ENCODE data around the gene GSTM2.

The GSTM2 gene

GRCh38 chr1:109667452-109668122 is at the start of gene GSTM2:
TSS of gene GSTM2 (plus strand) at chr1:109668057. CDS start at chr1:109668116, 59 bp downstream.
- DNase-seq: no peak

- DNase-seq: no peak
Observed at GRCh38 chr1:109618661-109619575, 48.9 kb upstream of the GSTM2 start.

GRCh38 chr1:109619576-109620400 is 48.1 kb upstream of the GSTM2 start, which contains the start of the genes AMPD2 and GNAT2:
TSS of gene AMPD2 (plus strand) at chr1:109619837. CDS start at chr1:109621176, 1,339 bp downstream.
TSS of gene GNAT2 (minus strand) at chr1:109619616. CDS start at chr1:109612870, 6,746 bp downstream.
- no peak for DNase-seq

DNA sequence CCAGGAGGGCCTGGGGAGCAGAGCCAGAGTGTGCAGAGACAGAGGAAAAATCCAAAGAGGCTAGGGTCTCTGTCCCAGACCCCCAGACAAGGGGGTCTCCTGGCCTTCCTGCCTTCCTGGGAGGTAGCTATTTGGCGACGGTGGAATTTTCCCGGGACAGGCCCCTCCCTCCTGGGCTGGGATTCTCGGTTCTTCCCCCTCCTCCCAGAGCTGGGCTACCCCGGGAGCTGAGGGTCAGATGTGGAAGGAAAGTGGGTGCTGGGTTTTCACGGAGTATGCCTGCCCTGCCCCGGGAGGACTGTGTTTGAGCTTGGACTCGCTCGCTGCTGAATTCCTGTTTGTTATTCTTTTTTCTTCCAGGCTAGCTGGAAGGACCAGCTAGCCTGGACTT is 47.5 kb upstream of the GSTM2 start:
- no peak for DNase-seq

- DNase-seq: peak; percentile 11 to 66
Observed at GRCh38 chr1:109620841-109621286, 47.0 kb upstream of the GSTM2 start.

GRCh38 chr1:109621379-109622136 is 46.3 kb upstream of the GSTM2 start:
- no peak for DNase-seq

- no peak for DNase-seq
Observed at GRCh38 chr1:109622137-109622892, 45.5 kb upstream of the GSTM2 start.

DNA sequence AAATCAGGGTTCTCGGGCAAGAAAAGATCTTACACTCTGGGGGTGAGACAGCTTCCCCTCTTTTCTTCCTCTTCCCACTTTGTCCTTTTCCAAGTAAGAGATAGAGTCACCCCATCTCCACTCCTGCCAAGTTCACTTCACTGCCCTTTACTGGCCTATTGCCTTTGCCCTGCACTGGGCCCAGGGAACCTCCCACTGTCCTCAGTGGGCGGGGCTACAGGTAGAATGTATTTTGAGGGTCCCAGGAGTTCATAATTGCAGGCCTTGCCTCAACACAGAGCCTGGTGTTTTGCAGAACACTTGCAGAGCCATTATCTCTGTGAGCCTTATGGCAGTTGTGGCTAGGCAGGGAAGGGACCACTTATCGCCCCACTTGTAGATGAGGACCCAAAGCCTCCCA is 45.0 kb upstream of the GSTM2 start:
- DNase-seq: no peak

DNA sequence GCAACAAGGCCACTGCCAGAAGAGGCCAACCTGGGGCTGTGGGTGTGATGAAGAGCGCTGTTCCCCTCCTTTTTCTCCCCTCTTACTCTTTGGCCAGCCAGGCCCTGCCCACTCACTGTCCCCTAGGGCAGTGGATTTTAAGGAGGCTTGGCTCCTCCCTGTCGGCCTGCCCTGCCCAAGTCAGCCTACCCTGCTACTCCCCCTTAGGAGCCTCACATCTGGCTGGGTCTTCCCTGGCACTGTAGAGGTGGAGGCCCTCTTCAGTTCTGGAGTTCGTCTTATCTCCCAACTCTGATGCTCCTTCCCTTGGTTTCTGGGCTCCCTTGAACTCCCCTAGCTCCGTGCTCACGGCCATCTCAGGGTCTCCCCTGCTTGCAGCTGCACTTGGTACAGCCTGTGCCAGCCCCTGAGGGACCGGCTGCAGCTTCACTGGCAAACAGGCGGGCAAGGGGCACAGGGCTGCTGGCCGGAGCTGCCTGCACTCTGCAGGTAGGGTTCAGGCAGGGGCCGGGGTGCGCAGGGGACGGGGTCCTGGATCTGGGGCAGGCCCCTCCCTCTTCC is 44.2 kb upstream of the GSTM2 start:
- DNase-seq: no peak

DNA sequence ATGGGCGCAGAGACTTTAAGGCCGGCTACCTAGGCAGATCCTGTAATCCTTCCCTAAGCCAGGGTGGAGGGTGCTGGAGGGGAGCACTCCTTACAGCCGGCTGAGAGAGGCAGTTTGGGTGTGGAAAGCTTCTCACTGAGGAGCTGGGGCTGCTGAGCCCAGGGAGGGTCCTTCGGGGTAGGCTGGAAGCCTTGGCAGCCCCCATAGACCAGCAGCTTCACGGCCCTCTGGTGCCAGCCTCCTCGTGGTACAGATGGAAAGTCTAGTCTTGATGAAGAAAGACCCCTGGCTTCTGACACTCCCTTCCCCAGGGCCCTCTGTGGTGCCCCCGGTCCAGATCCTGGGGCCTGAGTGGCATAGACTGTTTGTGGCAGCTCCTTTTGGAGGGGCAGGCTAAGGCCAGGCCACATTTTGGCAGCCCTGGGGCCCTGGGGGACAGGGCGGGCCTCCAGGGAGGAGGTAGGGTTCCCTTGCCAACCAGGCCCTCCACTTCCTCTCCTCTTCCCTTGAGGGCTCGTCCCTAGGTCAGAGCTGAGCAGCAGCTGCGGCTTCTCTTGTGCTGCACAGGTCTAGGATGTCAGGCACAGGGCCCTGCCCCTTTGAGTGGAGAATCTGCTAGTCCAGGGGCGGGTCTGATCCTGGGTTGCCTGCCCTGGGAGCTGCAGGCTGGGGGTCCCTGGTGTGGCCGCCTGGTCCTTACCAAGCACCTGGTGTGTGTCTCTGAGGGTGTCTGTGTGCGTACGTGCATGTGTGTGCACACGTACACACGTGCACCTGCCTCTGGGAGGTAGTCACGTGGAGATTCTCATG is 43.5 kb upstream of the GSTM2 start:
- DNase-seq: no peak

GRCh38 chr1:109625176-109625575 is 42.7 kb upstream of the GSTM2 start:
- no peak for DNase-seq

GRCh38 chr1:109625601-109626560 is 42.0 kb upstream of the GSTM2 start:
- DNase-seq: no peak

DNA sequence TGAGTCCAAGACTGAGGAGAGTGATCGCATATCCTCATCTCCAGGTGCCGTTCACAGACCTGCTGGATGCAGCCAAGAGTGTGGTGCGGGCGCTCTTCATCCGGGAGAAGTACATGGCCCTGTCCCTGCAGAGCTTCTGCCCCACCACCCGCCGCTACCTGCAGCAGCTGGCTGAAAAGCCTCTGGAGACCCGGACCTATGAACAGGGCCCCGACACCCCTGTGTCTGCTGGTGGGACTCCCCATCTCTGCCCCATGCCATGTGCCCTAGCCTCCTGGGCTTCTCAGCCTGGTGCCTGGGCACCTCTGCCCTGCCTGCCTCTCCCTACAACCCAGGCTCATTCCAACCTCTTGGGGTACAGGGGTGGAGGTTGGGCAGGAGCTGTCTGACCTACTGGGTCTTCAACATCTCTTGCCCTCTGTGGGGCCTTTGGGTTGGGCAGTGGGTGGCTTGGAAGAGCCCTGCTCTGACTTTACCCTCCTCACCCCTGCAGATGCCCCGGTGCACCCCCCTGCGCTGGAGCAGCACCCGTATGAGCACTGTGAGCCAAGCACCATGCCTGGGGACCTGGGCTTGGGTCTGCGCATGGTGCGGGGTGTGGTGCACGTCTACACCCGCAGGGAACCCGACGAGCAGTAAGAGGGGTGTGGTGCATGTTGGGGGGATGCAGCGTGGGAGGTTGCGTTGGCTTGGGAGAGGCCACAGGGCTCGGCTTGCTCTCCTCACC is 41.0 kb upstream of the GSTM2 start:
- no peak for DNase-seq

DNA sequence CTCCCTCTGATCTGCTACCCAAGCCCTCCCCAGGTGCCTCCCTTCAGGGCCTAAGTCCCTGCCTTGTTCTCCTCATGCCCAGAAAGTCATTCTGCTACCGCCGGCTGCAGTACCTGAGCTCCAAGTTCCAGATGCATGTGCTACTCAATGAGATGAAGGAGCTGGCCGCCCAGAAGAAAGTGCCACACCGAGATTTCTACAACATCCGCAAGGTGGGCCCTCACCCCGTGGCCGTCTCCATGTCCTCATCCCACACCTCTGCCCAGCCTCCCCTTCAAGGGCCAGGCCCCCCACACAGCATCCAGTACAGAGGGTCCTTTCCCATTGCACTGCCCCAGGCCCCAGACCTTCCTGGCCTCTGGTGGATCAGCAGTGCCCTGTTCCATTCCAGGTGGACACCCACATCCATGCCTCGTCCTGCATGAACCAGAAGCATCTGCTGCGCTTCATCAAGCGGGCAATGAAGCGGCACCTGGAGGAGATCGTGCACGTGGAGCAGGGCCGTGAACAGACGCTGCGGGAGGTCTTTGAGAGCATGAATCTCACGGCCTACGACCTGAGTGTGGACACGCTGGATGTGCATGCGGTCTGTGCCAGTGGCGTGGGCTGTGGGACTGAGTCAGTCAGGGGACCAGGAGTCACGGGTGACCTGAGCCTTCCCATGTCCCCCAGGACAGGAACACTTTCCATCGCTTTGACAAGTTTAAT is 40.0 kb upstream of the GSTM2 start:
- DNase-seq: no peak

GRCh38 chr1:109628540-109629321 is 39.1 kb upstream of the GSTM2 start:
- DNase-seq: no peak

GRCh38 chr1:109629372-109630030 is 38.4 kb upstream of the GSTM2 start:
- no peak for DNase-seq

Data from cerebellar nuclear complex (tissue), 1 donor.